GM23248 (cell line): ENCODE results near the gene ANO4.

Experiments used
- EZH2 ChIP-seq: fragments of 200-600 bp; sonication (generic); IDR thresholded peaks from 2 replicates; pipeline ENCODE4 v1.6.1; 2018; ENCODE audit warnings: antibody characterized with exemption, mild to moderate bottlenecking; ENCODE audit not compliant: insufficient read depth, poor library complexity, severe bottlenecking
- EZH2phosphoT487 ChIP-seq: fragments of 200-600 bp; sonication (generic); IDR thresholded peaks from 2 replicates; pipeline ENCODE4 v1.6.1; 2018; ENCODE audit warnings: antibody characterized with exemption, moderate library complexity, mild to moderate bottlenecking, low read depth; ENCODE audit not compliant: insufficient read depth

GRCh38 chr12:101055940-101056339 is 261.4 kb downstream of the ANO4 start:
- TF ChIP-seq EZH2phosphoT487 = no peak
- TF ChIP-seq EZH2 = no peak
